ENCODE data around the gene H2AZ1. TPM values are rescaled to one million over a fixed set of nuclear protein-coding genes. Genes with fewer than 3 reads are reported as not detected.

The H2AZ1 gene
- total and polyA plus RNA-seq, 9 of the 15 experiments (the other 6 are each of a cell fraction or from before 2014, with no cell fraction given), result 605 to 4,380 (median 768) TPM

DNA sequence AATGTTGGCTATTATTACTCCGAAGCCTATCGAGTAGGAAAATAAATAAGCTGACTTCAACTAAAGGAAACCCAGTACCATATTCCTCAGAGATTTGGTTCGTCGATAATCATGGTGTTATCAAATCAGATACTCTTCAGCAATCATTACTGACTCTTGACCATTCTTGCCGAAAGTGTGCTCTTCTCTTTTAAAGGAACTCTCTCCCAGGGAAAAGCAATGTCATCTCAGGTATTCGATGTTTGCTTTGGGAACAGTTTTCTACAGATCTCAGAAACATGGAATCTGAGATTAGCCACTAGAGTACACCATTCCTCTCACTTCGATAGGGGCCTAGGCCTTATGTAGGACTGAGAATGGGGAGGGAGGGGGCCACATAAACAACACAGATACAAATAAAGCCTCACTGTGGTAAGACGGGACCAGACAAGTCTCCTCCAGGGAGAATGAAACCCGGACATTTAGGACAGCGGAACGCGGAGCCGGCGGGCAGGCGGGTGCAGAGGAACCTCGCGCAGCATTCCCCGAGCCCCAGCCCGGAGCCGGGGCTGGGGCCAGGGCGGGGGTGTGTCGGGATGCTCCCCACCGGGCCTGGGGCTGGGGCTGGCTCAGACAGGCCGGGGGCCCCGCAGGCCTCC lies 4.2 kb downstream of the H2AZ1 start:
- H3K36me3 ChIP-seq (ENCODE audit: control insufficient read depth, insufficient read depth, low read length), result peaks cover 33% of the 10 kb centered on the region
- peak; percentile 16 for ATAC-seq
- H2AFZ ChIP-seq (ENCODE audit: low read depth, low read length), result peak overlapping the region; percentile 61
- H3K9me3 ChIP-seq (replicated peaks; ENCODE audit: control insufficient read depth, insufficient read depth, low read depth, low read length), result no peaks in the 10 kb centered on the region
- no peaks in the 10 kb centered on the region for H3K27me3 ChIP-seq (ENCODE audit: control insufficient read depth in 2 of 2, insufficient read depth in 2 of 2, low read length in 2 of 2)
- no peaks in the 10 kb centered on the region for H3K9me1 ChIP-seq (ENCODE audit: control insufficient read depth, insufficient read depth, low read length)
- in situ Hi-C loops (cut with MboI), result no loop called here
- peaks cover 11 to 13% of the 10 kb centered on the region in 2 experiments for H3K4me1 ChIP-seq (replicated peaks in 1 of 2; ENCODE audit: control insufficient read depth in 2 of 2, insufficient read depth in 2 of 2, low read length in 2 of 2)
- ChIA-PET POLR2A (interaction anchor here (0.6 to 3.9 kb wide), 9 partner anchors 20 to 1069 kb away, joined by 3 to 20 read pairs (median 3); partner anchors contain the start of gene TRMT10A), CTCF (ENCODE audit: low intra/inter-chr PET ratio) (interaction anchor here (0.6 kb wide), 1 partner anchor 61 kb away, joined by 4 read pairs; no protein-coding TSS in a partner anchor)
- peak overlapping the region; percentile 83 for H3K4me2 ChIP-seq (ENCODE audit: insufficient read depth, low read length)
- WGBS (ENCODE audit: insufficient coverage, low coverage, missing lambda C conversion rate), result 1% methylated on average over 21 of the region's 25 CpGs
- peak overlapping the region; percentile 74 to 96 for H3K9ac ChIP-seq (ENCODE audit: insufficient read depth in 1 of 2, low read depth in 2 of 2, low read length in 2 of 2)
- H4K20me1 ChIP-seq (replicated peaks; ENCODE audit: control insufficient read depth, insufficient read depth, low read length), result peaks cover 14% of the 10 kb centered on the region
- H3K79me2 ChIP-seq (ENCODE audit: control insufficient read depth, insufficient read depth, low read length), result peaks cover 93% of the 10 kb centered on the region
- intact Hi-C loops (cut with micrococcal nuclease), result loop anchor here (5.0 kb wide), 1 partner anchor 384 kb away; the partner anchor contains the start of gene TRMT10A
- peak; percentile 44 to 47 (median 45) for DNase-seq (ENCODE audit: extremely low read depth in 1 of 4, low spot score in 3 of 4)
- peak overlapping the region; percentile 79 for H3K27ac ChIP-seq (ENCODE audit: extremely low read depth, low read depth, low read length)
- H3K4me3 ChIP-seq, result peak overlapping the region; percentile 87
- no TSS peak for BruUV-seq (replicated peaks)
- peak; percentile 37 for FAIRE-seq
- TF ChIP-seq NFE2 (IDR thresholded peaks at IDR 0.05; ENCODE audit: low read depth), result 0 out of 2 replicates have a peak, but pooled peaks have one; percentile 9
- no peak for TF ChIP-seq MYC (IDR thresholded peaks at IDR 0.05; ENCODE audit: low read depth, low read length)
- no peak for TF ChIP-seq MYC (CRISPR knock-in tag; IDR thresholded peaks at IDR 0.05; ENCODE audit: borderline replicate concordance, low read depth)
- peak; percentile 11; the same call in 1 of the 2 replicates for TF ChIP-seq HCFC1 (IDR thresholded peaks at IDR 0.05; ENCODE audit: low read depth, low read length)
- peak; percentile 70; the same call in 1 of the 2 replicates for TF ChIP-seq TGIF2 (CRISPR knock-in tag; IDR thresholded peaks at IDR 0.05)
- peak in 1 of 2 experiments; percentile 9; a peak in 1 of 4 replicates for TF ChIP-seq NRF1 (conservative IDR thresholded peaks at IDR 0.05 in 1 of 2, IDR thresholded peaks at IDR 0.05 in 1 of 2)
- TF ChIP-seq OTX1 (CRISPR knock-in tag; IDR thresholded peaks at IDR 0.05), result no peak
- TF ChIP-seq ZNF143 (CRISPR knock-in tag; IDR thresholded peaks at IDR 0.05), result no peak
- no peak for TF ChIP-seq TCF7 (IDR thresholded peaks at IDR 0.05; ENCODE audit: borderline replicate concordance)
- TF ChIP-seq MXI1 (IDR thresholded peaks at IDR 0.05; ENCODE audit: low read depth, low read length), result 0 out of 2 replicates have a peak, but pooled peaks have one; percentile 6
- TF ChIP-seq FOXK2 (conservative IDR thresholded peaks at IDR 0.05 in 1 of 2, IDR thresholded peaks at IDR 0.05 in 1 of 2; ENCODE audit: low read depth in 2 of 2), result peak in 1 of 2 experiments; percentile 25; a peak in 1 of 4 replicates
- TF ChIP-seq, protein P1, sequence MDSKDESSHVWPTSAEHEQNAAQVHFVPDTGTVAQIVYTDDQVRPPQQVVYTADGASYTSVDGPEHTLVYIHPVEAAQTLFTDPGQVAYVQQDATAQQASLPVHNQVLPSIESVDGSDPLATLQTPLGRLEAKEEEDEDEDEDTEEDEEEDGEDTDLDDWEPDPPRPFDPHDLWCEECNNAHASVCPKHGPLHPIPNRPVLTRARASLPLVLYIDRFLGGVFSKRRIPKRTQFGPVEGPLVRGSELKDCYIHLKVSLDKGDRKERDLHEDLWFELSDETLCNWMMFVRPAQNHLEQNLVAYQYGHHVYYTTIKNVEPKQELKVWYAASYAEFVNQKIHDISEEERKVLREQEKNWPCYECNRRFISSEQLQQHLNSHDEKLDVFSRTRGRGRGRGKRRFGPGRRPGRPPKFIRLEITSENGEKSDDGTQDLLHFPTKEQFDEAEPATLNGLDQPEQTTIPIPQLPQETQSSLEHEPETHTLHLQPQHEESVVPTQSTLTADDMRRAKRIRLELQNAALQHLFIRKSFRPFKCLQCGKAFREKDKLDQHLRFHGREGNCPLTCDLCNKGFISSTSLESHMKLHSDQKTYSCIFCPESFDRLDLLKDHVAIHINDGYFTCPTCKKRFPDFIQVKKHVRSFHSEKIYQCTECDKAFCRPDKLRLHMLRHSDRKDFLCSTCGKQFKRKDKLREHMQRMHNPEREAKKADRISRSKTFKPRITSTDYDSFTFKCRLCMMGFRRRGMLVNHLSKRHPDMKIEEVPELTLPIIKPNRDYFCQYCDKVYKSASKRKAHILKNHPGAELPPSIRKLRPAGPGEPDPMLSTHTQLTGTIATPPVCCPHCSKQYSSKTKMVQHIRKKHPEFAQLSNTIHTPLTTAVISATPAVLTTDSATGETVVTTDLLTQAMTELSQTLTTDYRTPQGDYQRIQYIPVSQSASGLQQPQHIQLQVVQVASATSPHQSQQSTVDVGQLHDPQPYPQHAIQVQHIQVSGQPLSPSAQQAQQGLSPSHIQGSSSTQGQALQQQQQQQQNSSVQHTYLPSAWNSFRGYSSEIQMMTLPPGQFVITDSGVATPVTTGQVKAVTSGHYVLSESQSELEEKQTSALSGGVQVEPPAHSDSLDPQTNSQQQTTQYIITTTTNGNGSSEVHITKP (IDR thresholded peaks at IDR 0.05; ENCODE audit: partially characterized antibody), result peak; percentile 82
- TF ChIP-seq, protein P2, sequence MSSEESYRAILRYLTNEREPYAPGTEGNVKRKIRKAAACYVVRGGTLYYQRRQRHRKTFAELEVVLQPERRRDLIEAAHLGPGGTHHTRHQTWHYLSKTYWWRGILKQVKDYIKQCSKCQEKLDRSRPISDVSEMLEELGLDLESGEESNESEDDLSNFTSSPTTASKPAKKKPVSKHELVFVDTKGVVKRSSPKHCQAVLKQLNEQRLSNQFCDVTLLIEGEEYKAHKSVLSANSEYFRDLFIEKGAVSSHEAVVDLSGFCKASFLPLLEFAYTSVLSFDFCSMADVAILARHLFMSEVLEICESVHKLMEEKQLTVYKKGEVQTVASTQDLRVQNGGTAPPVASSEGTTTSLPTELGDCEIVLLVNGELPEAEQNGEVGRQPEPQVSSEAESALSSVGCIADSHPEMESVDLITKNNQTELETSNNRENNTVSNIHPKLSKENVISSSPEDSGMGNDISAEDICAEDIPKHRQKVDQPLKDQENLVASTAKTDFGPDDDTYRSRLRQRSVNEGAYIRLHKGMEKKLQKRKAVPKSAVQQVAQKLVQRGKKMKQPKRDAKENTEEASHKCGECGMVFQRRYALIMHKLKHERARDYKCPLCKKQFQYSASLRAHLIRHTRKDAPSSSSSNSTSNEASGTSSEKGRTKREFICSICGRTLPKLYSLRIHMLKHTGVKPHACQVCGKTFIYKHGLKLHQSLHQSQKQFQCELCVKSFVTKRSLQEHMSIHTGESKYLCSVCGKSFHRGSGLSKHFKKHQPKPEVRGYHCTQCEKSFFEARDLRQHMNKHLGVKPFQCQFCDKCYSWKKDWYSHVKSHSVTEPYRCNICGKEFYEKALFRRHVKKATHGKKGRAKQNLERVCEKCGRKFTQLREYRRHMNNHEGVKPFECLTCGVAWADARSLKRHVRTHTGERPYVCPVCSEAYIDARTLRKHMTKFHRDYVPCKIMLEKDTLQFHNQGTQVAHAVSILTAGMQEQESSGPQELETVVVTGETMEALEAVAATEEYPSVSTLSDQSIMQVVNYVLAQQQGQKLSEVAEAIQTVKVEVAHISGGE (CRISPR knock-in tag; IDR thresholded peaks at IDR 0.05), result peak in 2 of 3 experiments; percentile 39 to 90; a peak in 3 of 6 replicates

Measured in K562 (cell line).